C4-2B (cell line): ENCODE data around the gene FJX1.

Experiments used
- H3K27ac ChIP-seq: fragments of 450-650 bp; 2 replicates; pipeline ENCODE4 v1.5.1; 2017
- ZFX ChIP-seq: fragments of 450-650 bp; IDR thresholded peaks from 2 replicates; pipeline ENCODE4 v1.6.1; 2017
- TF ChIP-seq, protein P1 (sequence below): fragments of 450-650 bp; conservative IDR thresholded peaks from 2 replicates; pipeline ENCODE4 v1.5.1; 2017; ENCODE audit warnings: mild to moderate bottlenecking

FJX1 gene

GRCh38 chr11:35605706-35606105 lies 12.6 kb upstream of the FJX1 start:
- no peak overlapping the region for H3K27ac ChIP-seq
- TF ChIP-seq, protein P1, sequence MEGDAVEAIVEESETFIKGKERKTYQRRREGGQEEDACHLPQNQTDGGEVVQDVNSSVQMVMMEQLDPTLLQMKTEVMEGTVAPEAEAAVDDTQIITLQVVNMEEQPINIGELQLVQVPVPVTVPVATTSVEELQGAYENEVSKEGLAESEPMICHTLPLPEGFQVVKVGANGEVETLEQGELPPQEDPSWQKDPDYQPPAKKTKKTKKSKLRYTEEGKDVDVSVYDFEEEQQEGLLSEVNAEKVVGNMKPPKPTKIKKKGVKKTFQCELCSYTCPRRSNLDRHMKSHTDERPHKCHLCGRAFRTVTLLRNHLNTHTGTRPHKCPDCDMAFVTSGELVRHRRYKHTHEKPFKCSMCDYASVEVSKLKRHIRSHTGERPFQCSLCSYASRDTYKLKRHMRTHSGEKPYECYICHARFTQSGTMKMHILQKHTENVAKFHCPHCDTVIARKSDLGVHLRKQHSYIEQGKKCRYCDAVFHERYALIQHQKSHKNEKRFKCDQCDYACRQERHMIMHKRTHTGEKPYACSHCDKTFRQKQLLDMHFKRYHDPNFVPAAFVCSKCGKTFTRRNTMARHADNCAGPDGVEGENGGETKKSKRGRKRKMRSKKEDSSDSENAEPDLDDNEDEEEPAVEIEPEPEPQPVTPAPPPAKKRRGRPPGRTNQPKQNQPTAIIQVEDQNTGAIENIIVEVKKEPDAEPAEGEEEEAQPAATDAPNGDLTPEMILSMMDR, result no peak
- TF ChIP-seq ZFX, result no peak

DNA sequence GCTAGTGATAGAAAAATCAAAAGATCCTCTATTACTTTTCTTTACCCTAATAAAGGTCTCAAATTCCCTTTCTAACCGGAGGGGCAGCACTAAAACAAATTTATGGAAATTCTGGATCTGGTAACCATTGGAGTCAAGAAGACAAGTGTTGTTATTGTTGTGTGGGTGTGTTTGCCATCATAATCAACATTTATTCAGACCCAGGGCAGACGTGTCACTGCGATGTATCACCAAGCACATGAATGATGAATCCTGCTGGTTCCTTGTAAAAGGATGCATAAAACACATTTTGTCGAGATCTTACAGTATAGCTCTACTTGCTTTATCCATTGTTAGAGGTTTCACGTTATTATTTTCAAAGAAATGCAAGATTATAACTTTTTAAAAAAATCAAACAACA lies 12.1 kb upstream of the FJX1 start:
- no peak overlapping the region for H3K27ac ChIP-seq
- TF ChIP-seq ZFX, result no peak
- TF ChIP-seq, protein P1, result no peak

DNA sequence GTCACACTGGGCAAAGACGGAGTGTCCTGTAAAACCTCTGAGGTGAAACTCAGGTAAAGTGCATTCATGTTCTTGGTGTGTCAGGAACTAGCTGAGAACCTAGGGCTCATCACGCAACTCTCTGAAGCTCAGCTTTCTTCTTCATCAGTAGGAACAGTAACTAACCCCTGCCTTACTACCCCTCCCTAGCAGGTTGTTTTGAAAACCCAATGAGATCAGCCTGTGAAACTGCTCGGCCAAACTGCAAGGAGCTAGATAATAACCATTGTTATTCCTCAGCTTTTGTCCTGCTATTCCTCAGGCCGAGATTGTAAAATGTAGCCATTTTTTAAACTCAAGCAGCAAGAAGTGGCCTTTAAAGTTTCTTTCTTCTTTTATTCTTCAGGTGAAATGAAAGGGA lies 9.8 kb upstream of the FJX1 start:
- no peak overlapping the region for H3K27ac ChIP-seq
- no peak for TF ChIP-seq ZFX
- TF ChIP-seq, protein P1, result no peak

- H3K27ac ChIP-seq, result no peak overlapping the region
- TF ChIP-seq, protein P1, result no peak
These were observed 8.6 kb upstream of the FJX1 start for GRCh38 chr11:35609656-35610055.

DNA sequence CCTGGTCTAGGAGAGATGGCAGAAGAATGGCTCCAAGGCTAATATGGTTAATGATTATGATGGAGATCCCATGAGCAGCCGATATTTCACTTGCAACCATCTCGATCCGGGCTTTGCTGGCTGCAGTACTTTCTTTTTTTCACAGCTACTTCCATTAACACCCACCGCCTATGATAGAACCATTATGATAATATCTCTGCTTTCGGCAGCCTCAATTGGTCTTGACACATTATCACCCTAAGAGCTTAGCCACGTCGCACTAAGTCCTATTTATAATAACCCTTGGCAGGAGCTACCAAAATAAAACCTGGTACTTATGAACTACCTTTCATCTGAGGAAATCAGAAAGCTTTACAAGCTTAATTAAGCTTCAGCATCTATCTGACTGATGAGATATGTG lies 7.6 kb upstream of the FJX1 start:
- H3K27ac ChIP-seq, result no peak overlapping the region
- no peak for TF ChIP-seq ZFX
- TF ChIP-seq, protein P1, result no peak

DNA sequence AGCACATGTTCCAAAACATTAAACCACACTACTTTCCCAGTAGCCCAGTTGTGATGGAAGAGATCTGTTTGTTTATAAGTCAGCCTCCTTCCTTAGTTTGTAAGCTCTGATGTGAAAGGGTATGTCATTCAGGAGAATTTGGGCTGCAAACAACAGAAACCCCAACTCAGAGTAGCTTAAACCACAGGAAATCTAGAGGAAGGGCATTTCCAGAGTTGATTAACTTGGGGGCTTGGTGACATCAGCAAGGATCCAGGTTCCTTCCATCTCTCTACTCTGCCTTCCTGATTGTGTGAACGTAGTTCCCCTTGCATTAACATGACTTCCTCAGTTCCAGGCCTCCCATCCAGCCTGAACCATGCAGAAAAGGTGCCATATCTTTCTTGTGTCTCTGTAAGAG lies 6.5 kb upstream of the FJX1 start:
- H3K27ac ChIP-seq, result no peak overlapping the region
- TF ChIP-seq, protein P1, result no peak
- TF ChIP-seq ZFX, result no peak

DNA sequence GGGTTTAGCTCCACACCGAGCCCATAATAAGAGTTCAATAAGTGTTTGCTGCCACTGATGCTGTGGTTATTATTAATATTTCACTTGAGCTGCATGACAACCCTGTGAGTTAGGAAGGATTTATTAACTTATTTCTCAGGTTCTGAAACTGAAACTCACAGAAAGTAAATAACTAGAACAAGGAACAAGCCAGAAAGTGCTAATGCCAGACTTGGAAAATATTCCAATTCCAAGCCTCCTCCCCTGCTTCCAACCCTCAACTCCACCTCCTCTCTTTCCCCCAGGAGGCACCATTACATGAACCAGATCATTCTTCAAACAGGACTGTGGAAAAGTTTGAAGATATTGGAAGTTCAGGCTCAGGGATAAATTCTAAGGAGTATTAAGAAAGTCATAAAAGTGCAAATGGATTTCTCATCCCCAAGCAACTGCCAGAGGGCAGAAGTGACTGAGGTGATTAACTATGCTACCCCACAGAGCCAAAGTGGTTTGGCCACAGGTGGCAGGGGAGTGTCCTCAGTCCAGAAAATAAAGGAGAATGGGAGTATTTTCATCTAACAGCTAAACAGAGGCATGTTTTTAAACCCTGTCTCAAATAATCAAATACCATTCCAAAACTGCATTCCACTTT lies 3.2 kb upstream of the FJX1 start:
- TF ChIP-seq, protein P1, result no peak
- no peak for TF ChIP-seq ZFX
- no peak overlapping the region for H3K27ac ChIP-seq
